ENCODE data around the gene C1orf21. TPM values are rescaled to one million over a fixed set of nuclear protein-coding genes. Genes with fewer than 3 reads are reported as not detected.

C1orf21 gene
- total RNA-seq, 1 donor from 2014 or later = 44.6 TPM

DNA sequence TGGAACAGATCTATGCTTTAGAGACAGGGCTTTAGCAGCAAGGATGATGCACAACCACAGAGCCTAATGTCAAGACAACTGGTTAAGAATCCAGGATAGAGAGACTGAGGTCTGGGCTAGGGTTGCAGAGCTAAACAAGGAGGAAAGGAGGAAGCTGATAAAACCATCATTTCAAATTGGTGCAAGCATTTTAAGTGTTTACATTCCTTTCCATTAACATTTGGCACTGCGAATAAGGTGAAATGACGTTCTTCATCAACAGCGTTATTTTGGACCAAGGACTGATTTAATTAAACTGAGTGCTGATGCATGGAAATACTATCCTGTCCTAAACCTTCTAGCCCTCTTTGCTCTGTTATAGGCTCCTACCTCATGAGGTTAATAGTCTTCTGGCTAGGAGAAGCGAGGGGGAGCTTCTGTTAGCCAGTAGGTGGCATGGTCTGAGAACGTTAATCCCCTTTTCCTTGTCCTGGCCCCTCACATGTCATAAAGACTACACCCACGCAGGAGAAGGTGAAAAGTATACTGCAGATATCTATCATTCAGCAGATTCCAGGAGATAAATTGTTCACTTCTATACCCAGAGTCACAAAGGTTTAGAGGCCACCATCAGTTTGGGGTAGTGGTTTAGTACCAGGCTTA lies 7.6 kb upstream of the C1orf21 start:
- Mint-ChIP-seq H3K4me1 (ENCODE audit: unreplicated experiment) (no peaks in the 10 kb centered on the region), H3K4me3 (no peak overlapping the region), H3K36me3 (no peaks in the 10 kb centered on the region), H3K9me3 (no peaks in the 10 kb centered on the region), H3K27me3 (peaks cover 25% of the 10 kb centered on the region), H3K27ac (no peak overlapping the region)
- no peak for DNase-seq (ENCODE audit: extremely low spot score, unreplicated experiment)
- TF ChIP-seq CTCF (conservative IDR thresholded peaks at IDR 0.05) = no peak

- Mint-ChIP-seq H3K27ac (no peak overlapping the region), H3K36me3 (no peaks in the 10 kb centered on the region), H3K4me3 (no peak overlapping the region), H3K9me3 (no peaks in the 10 kb centered on the region), H3K4me1 (ENCODE audit: unreplicated experiment) (no peaks in the 10 kb centered on the region), H3K27me3 (peaks cover 35% of the 10 kb centered on the region)
- no peak for DNase-seq (ENCODE audit: extremely low spot score, unreplicated experiment)
- no peak for TF ChIP-seq CTCF (conservative IDR thresholded peaks at IDR 0.05)
Observed at GRCh38 chr1:184380468-184380867, 6.4 kb upstream of the C1orf21 start.

GRCh38 chr1:184383772-184384323 lies 3.0 kb upstream of the C1orf21 start:
- DNase-seq (ENCODE audit: extremely low spot score, unreplicated experiment) = no peak
- Mint-ChIP-seq H3K27me3 (peaks cover 44% of the 10 kb centered on the region), H3K4me3 (no peak overlapping the region), H3K27ac (no peak overlapping the region), H3K4me1 (ENCODE audit: unreplicated experiment) (peaks cover 11% of the 10 kb centered on the region), H3K36me3 (no peaks in the 10 kb centered on the region), H3K9me3 (no peaks in the 10 kb centered on the region)
- TF ChIP-seq CTCF (conservative IDR thresholded peaks at IDR 0.05) = no peak

DNA sequence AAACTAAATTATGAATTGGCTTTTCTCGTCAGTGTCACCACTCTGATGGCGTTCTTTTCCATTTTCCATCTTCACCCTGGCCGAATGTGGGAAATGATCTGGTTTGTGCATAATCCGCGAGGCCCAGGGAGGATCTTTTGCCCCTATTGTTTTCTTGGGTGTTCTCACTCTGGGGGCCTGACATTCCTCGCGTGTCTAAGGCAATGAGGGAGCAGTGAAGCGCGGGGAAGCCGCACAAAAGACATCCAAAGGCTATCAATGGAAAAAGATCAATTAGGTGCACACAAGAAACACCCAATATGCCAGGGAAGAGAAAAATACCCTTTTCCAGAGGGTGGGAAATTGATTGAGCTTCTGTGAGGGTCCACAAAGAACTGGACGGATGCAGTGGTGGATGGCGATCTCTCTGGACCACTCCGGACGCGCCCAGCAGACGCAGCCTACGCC lies 941 bp upstream of the C1orf21 start:
- no peak for DNase-seq (ENCODE audit: extremely low spot score, unreplicated experiment)
- no peaks in the 10 kb centered on the region for H3K9me3 Mint-ChIP-seq
- H3K4me3 Mint-ChIP-seq = peak overlapping the region; percentile 87
- H3K27me3 Mint-ChIP-seq = peaks cover 43% of the 10 kb centered on the region
- peak overlapping the region; percentile 83 for H3K27ac Mint-ChIP-seq
- peaks cover 25% of the 10 kb centered on the region for H3K4me1 Mint-ChIP-seq (ENCODE audit: unreplicated experiment)
- no peaks in the 10 kb centered on the region for H3K36me3 Mint-ChIP-seq
- TF ChIP-seq CTCF (conservative IDR thresholded peaks at IDR 0.05) = no peak

DNA sequence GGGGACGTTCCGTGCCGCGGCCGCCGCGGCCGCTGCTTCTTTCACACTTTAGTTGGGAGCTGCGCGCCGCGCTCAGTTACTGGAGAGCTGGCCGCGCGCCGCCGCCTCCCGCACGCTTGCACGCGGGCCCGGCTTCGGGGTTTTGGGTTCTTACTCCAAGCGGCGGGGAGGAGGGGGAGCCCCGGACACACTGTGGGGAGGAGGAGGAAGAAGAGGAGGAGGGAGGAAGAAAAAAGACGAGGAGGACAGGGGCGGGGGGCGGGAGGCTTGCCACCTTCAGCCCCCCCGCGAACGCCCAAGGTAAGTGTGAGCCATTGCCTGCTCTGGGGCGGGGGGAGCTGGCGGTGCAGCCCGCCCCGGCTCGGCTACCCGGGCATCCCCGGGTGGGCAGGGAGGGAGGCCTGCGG lies 243 bp downstream of the C1orf21 start:
- Mint-ChIP-seq H3K36me3 (no peaks in the 10 kb centered on the region), H3K27me3 (peaks cover 43% of the 10 kb centered on the region), H3K27ac (peak overlapping the region; percentile 61), H3K4me3 (peak overlapping the region; percentile 88), H3K4me1 (ENCODE audit: unreplicated experiment) (peaks cover 28% of the 10 kb centered on the region), H3K9me3 (no peaks in the 10 kb centered on the region)
- no peak for TF ChIP-seq CTCF (conservative IDR thresholded peaks at IDR 0.05)
- no peak for DNase-seq (ENCODE audit: extremely low spot score, unreplicated experiment)
